GM23338 (cell line): ENCODE results near the gene C10orf90. TPM values are rescaled to one million over a fixed set of nuclear protein-coding genes. Genes with fewer than 3 reads are reported as not detected.

Source experiments
- ATAC-seq: fragments of 200-7000 bp; cut with Tn5 transposase; 3 replicates; pipeline ENCODE4 v1.9.1; 2020
- DNase-seq: peaks from one replicate; pipeline ENCODE4 v3.0.0-alpha.2; 2015; ENCODE audit warnings: low spot score
- H2AFZ ChIP-seq: fragments of 200-600 bp; sonication (generic); 2 replicates; pipeline ENCODE4 v1.8.0; 2016; ENCODE audit warnings: antibody characterized with exemption, mild to moderate bottlenecking, moderate library complexity
- H3F3A ChIP-seq: fragments of 200-600 bp; sonication (generic); replicated peaks from 2 replicates; pipeline ENCODE4 v1.8.0; 2017; ENCODE audit warnings: antibody characterized with exemption, mixed run types, low read depth
- H3K27ac ChIP-seq: fragments of 200-600 bp; sonication (generic); 2 replicates; pipeline ENCODE4 v1.6.1; 2016; ENCODE audit warnings: low read depth
- H3K27me3 ChIP-seq: fragments of 200-600 bp; sonication (generic); 2 replicates; pipeline ENCODE4 v1.8.0; 2016; ENCODE audit warnings: mild to moderate bottlenecking, mixed run types, moderate library complexity; ENCODE audit not compliant: insufficient read depth
- H3K36me3 ChIP-seq: fragments of 200-600 bp; sonication (generic); 2 replicates; pipeline ENCODE4 v1.8.0; 2016; ENCODE audit warnings: mild to moderate bottlenecking; ENCODE audit not compliant: insufficient read depth
- H3K4me1 ChIP-seq: fragments of 200-600 bp; sonication (generic); 2 replicates; pipeline ENCODE4 v1.8.0; 2016; ENCODE audit warnings: mild to moderate bottlenecking, moderate library complexity; ENCODE audit not compliant: insufficient read depth
- H3K4me2 ChIP-seq: fragments of 200-600 bp; sonication (generic); 2 replicates; pipeline ENCODE4 v1.7.1; 2017; ENCODE audit warnings: mixed run types
- H3K4me3 ChIP-seq: fragments of 200-600 bp; sonication (generic); 2 replicates; pipeline ENCODE4 v1.6.1; 2016; ENCODE audit warnings: mixed run types
- H3K79me2 ChIP-seq: fragments of 200-600 bp; sonication (generic); replicated peaks from 2 replicates; pipeline ENCODE4 v1.8.0; 2017; ENCODE audit warnings: mild to moderate bottlenecking; ENCODE audit not compliant: insufficient read depth
- H3K9me2 ChIP-seq: fragments of 200-600 bp; sonication (generic); 2 replicates; pipeline ENCODE4 v1.8.0; 2017; ENCODE audit not compliant: insufficient read depth
- H4K20me1 ChIP-seq: fragments of 200-600 bp; sonication (generic); replicated peaks from 2 replicates; pipeline ENCODE4 v1.8.0; 2017; ENCODE audit warnings: mild to moderate bottlenecking; ENCODE audit not compliant: insufficient read depth
- H3K27ac Mint-ChIP-seq: 2 replicates; pipeline ENCODE4 v1.8.0; 2020; ENCODE audit warnings: inconsistent platforms, mild to moderate bottlenecking, moderate library complexity, mixed read lengths
- H3K27me3 Mint-ChIP-seq: 3 replicates; pipeline ENCODE4 v1.8.0; 2022; ENCODE audit warnings: low read depth, mild to moderate bottlenecking, moderate library complexity, mixed read lengths, inconsistent platforms; ENCODE audit not compliant: insufficient read depth, poor library complexity
- H3K36me3 Mint-ChIP-seq: 3 replicates; pipeline ENCODE4 v1.8.0; 2021; ENCODE audit warnings: low read depth, mild to moderate bottlenecking, inconsistent platforms, moderate library complexity, mixed read lengths
- H3K4me1 Mint-ChIP-seq: 3 replicates; pipeline ENCODE4 v1.8.0; 2020; ENCODE audit warnings: mild to moderate bottlenecking, inconsistent platforms, mixed read lengths
- H3K4me3 Mint-ChIP-seq: 3 replicates; pipeline ENCODE4 v1.8.0; 2021; ENCODE audit warnings: moderate library complexity, mild to moderate bottlenecking, inconsistent platforms, mixed read lengths
- H3K9me3 Mint-ChIP-seq: 3 replicates; pipeline ENCODE4 v1.8.0; 2020; ENCODE audit warnings: moderate library complexity, mild to moderate bottlenecking, inconsistent platforms, mixed read lengths
- CREB1 ChIP-seq: fragments of 250-450 bp; sonication (Bioruptor Pico); IDR thresholded peaks from 2 replicates; pipeline ENCODE4 v1.5.0; 2020; ENCODE audit warnings: low read depth, mild to moderate bottlenecking, moderate library complexity
- CTCF ChIP-seq, 2 experiments: fragments of 200-600 bp in 1 of 2; sonication (generic) in 1 of 2; conservative IDR thresholded peaks; 2 replicates each; pipeline versions ENCODE4 v1.5.1 to v1.6.1; 2016 to 2017; ENCODE audit warnings: antibody characterized with exemption in 2 of 2, low read depth in 2 of 2, mild to moderate bottlenecking in 2 of 2, moderate library complexity in 1 of 2
- ETS1 ChIP-seq: IDR thresholded peaks from 2 replicates; pipeline ENCODE4 v1.6.1; 2016; ENCODE audit warnings: antibody characterized with exemption
- EZH2 ChIP-seq: fragments of 200-600 bp; sonication (generic); IDR thresholded peaks from one replicate; pipeline ENCODE4 v1.8.0; 2017; ENCODE audit warnings: antibody characterized with exemption, mild to moderate bottlenecking, low read depth; ENCODE audit not compliant: unreplicated experiment
- JUNB ChIP-seq: IDR thresholded peaks from one replicate; pipeline ENCODE4 v1.6.1; 2016; ENCODE audit warnings: antibody characterized with exemption; ENCODE audit not compliant: unreplicated experiment
- NANOG ChIP-seq: IDR thresholded peaks from 2 replicates; pipeline ENCODE4 v1.6.1; 2016; ENCODE audit warnings: antibody characterized with exemption, borderline replicate concordance
- POLR2AphosphoS5 ChIP-seq: IDR thresholded peaks from 2 replicates; pipeline ENCODE4 v1.6.1; 2016; ENCODE audit warnings: antibody characterized with exemption, low read depth
- REST ChIP-seq: IDR thresholded peaks from one replicate; pipeline ENCODE4 v1.6.1; 2018; ENCODE audit warnings: antibody characterized with exemption; ENCODE audit not compliant: unreplicated experiment
- STAT1 ChIP-seq: IDR thresholded peaks from one replicate; pipeline ENCODE4 v1.6.1; 2016; ENCODE audit warnings: antibody characterized with exemption; ENCODE audit not compliant: unreplicated experiment
- ZNF114 ChIP-seq: fragments of 250-450 bp; sonication (Bioruptor Pico); IDR thresholded peaks from 2 replicates; pipeline ENCODE4 v1.5.0; 2020; ENCODE audit warnings: mild to moderate bottlenecking, moderate library complexity
- ZNF331 ChIP-seq: fragments of 250-450 bp; sonication (Bioruptor Pico); IDR thresholded peaks from 2 replicates; pipeline ENCODE4 v1.5.0; 2020; ENCODE audit warnings: low read depth, mild to moderate bottlenecking, moderate library complexity
- ZNF462 ChIP-seq: fragments of 250-450 bp; sonication (Bioruptor Pico); IDR thresholded peaks from 2 replicates; pipeline ENCODE4 v1.5.0; 2020; ENCODE audit warnings: mild to moderate bottlenecking, moderate library complexity
- polyA plus RNA-seq: library from polyadenylated mRNA; unstranded; fragments of >200 nt; fragmentation: Nextera tagmentation; extraction: Ambion mirVana; gene quantifications from 2 replicates; pipeline ENCODE4 v1.2.1, GENCODE V29; 2016
- total RNA-seq: library from RNA; depleted of rRNA; stranded (reverse); fragments of >200 nt; shearing (Covaris generic); gene quantifications from 2 replicates; pipeline ENCODE4 v1.2.3, GENCODE V29; 2014

C10orf90 gene
- total and polyA plus RNA-seq, 2 experiments from 2014 or later, result 0.76 to 0.97 TPM

- no peaks in the 10 kb centered on the region for H3K79me2 ChIP-seq
- H3K4me2 ChIP-seq, result no peak overlapping the region
- no peaks in the 10 kb centered on the region for H3K27me3 ChIP-seq
- H3K36me3 ChIP-seq, result no peaks in the 10 kb centered on the region
- H3K4me3 ChIP-seq, result no peak overlapping the region
- H3K27ac ChIP-seq, result no peak overlapping the region
- TF ChIP-seq JUNB (no peak), CREB1 (CRISPR knock-in tag) (no peak), ZNF331 (CRISPR knock-in tag) (no peak), ZNF114 (CRISPR knock-in tag) (no peak), ETS1 (no peak), NANOG (no peak), REST (no peak), ZNF462 (CRISPR knock-in tag) (no peak), POLR2AphosphoS5 (no peak), EZH2 (no peak), STAT1 (no peak), CTCF (conservative IDR thresholded peaks at IDR 0.05; ENCODE audit: low read depth in 2 of 2) (no peak)
- H3K4me1 Mint-ChIP-seq, result peaks cover 27% of the 10 kb centered on the region
- peaks cover 6% of the 10 kb centered on the region for H3K27me3 Mint-ChIP-seq
- peaks cover 18% of the 10 kb centered on the region; the same call in 1 of the 2 replicates for H3K4me1 ChIP-seq
- ATAC-seq, result no peak
- no peaks in the 10 kb centered on the region for H4K20me1 ChIP-seq
- peaks cover 3% of the 10 kb centered on the region; the same call in 1 of the 2 replicates for H3K9me2 ChIP-seq
- no peak overlapping the region for H3K4me3 Mint-ChIP-seq
- peaks cover 2% of the 10 kb centered on the region; the same call in 2 of the 3 replicates for H3K9me3 Mint-ChIP-seq
- H3K36me3 Mint-ChIP-seq, result no peaks in the 10 kb centered on the region
- no peak overlapping the region for H3K27ac Mint-ChIP-seq
- DNase-seq, result no peak
- no peaks in the 10 kb centered on the region for H3F3A ChIP-seq
- no peak overlapping the region for H2AFZ ChIP-seq
These were observed 88.8 kb downstream of the C10orf90 start for GRCh38 chr10:126581648-126582046.
